Chondrocyte (in vitro differentiated cells): ENCODE measurements around the gene PRSS56. TPM values are rescaled to one million over a fixed set of nuclear protein-coding genes. Genes with fewer than 3 reads are reported as not detected.

Experiments used
- DNase-seq: peaks from one replicate; pipeline ENCODE4 v3.0.0; 2021; ENCODE audit warnings: mixed read lengths, low spot score
- H3K27ac Mint-ChIP-seq: one replicate; pipeline ENCODE4 v1.8.0; 2021; ENCODE audit warnings: mild to moderate bottlenecking, moderate library complexity, mixed read lengths; ENCODE audit not compliant: unreplicated experiment
- H3K27me3 Mint-ChIP-seq: 2 replicates; pipeline ENCODE4 v1.8.0; 2021; ENCODE audit warnings: low read depth, mixed read lengths
- H3K36me3 Mint-ChIP-seq: 2 replicates; pipeline ENCODE4 v1.8.0; 2021; ENCODE audit warnings: low read depth, mixed read lengths
- H3K4me1 Mint-ChIP-seq: 2 replicates; pipeline ENCODE4 v1.8.0; 2021; ENCODE audit warnings: low read depth, mild to moderate bottlenecking, mixed read lengths
- H3K4me3 Mint-ChIP-seq: one replicate; pipeline ENCODE4 v1.8.0; 2021; ENCODE audit warnings: mild to moderate bottlenecking, moderate library complexity, mixed read lengths; ENCODE audit not compliant: unreplicated experiment
- H3K9me3 Mint-ChIP-seq: 2 replicates; pipeline ENCODE4 v1.8.0; 2021; ENCODE audit warnings: low read depth, mixed read lengths
- CTCF ChIP-seq: fragments of 200-600 bp; sonication (generic); IDR thresholded peaks from 2 replicates; pipeline ENCODE4 v1.5.0; 2021; ENCODE audit warnings: antibody characterized with exemption, mild to moderate bottlenecking, moderate library complexity
- total RNA-seq: library from RNA; stranded (reverse); gene quantifications from 3 replicates; pipeline ENCODE4 v1.2.1, GENCODE V29; 2021

Gene PRSS56
- total RNA-seq, 1 donor from 2014 or later, result not detected

- Mint-ChIP-seq H3K4me1 (peaks cover 9% of the 10 kb centered on the region), H3K36me3 (no peaks in the 10 kb centered on the region), H3K4me3 (no peak overlapping the region), H3K27me3 (peaks cover 45% of the 10 kb centered on the region), H3K9me3 (no peaks in the 10 kb centered on the region), H3K27ac (no peak overlapping the region)
- no peak for DNase-seq
- TF ChIP-seq CTCF, result no peak
These were observed 18.3 kb upstream of the PRSS56 start for GRCh38 chr2:232501794-232502390.

- H3K27ac Mint-ChIP-seq, result no peak overlapping the region
- H3K36me3 Mint-ChIP-seq, result no peaks in the 10 kb centered on the region
- H3K27me3 Mint-ChIP-seq, result peaks cover 50% of the 10 kb centered on the region
- DNase-seq, result no peak
- no peak for TF ChIP-seq CTCF
- no peaks in the 10 kb centered on the region for H3K9me3 Mint-ChIP-seq
- H3K4me1 Mint-ChIP-seq, result peaks cover 9% of the 10 kb centered on the region
- peak overlapping the region; percentile 52 for H3K4me3 Mint-ChIP-seq
These were observed 17.7 kb upstream of the PRSS56 start for GRCh38 chr2:232502511-232502910.

- Mint-ChIP-seq H3K4me1 (peaks cover 9% of the 10 kb centered on the region), H3K4me3 (peak overlapping the region; percentile 55), H3K27ac (no peak overlapping the region), H3K9me3 (no peaks in the 10 kb centered on the region), H3K27me3 (peaks cover 47% of the 10 kb centered on the region), H3K36me3 (no peaks in the 10 kb centered on the region)
- no peak for TF ChIP-seq CTCF
- no peak for DNase-seq
These were observed 17.0 kb upstream of the PRSS56 start for GRCh38 chr2:232502911-232503808.

GRCh38 chr2:232503809-232504323 lies 16.3 kb upstream of the PRSS56 start:
- Mint-ChIP-seq H3K27me3 (peaks cover 46% of the 10 kb centered on the region), H3K4me3 (peak overlapping the region; percentile 53), H3K36me3 (no peaks in the 10 kb centered on the region), H3K9me3 (no peaks in the 10 kb centered on the region), H3K4me1 (peaks cover 9% of the 10 kb centered on the region), H3K27ac (no peak overlapping the region)
- DNase-seq, result no peak
- no peak for TF ChIP-seq CTCF

- Mint-ChIP-seq H3K36me3 (no peaks in the 10 kb centered on the region), H3K4me3 (no peak overlapping the region), H3K9me3 (no peaks in the 10 kb centered on the region), H3K27me3 (peaks cover 47% of the 10 kb centered on the region), H3K27ac (no peak overlapping the region), H3K4me1 (peaks cover 9% of the 10 kb centered on the region)
- DNase-seq, result no peak
- no peak for TF ChIP-seq CTCF
These were observed 15.8 kb upstream of the PRSS56 start for GRCh38 chr2:232504438-232504837.
